ENCODE data around the gene SMIM28.

The SMIM28 gene

GRCh38 chr6:138374815-138375214 lies 2.9 kb upstream of the SMIM28 start:
- no peak overlapping the region for H3K4me3 ChIP-seq (ENCODE audit: low read length)
- no peaks in the 10 kb centered on the region for H3K9me3 ChIP-seq (replicated peaks; ENCODE audit: low read length)
- no peaks in the 10 kb centered on the region for H3K36me3 ChIP-seq (ENCODE audit: insufficient read depth, low read length)
- H3K4me1 ChIP-seq (ENCODE audit: control insufficient read depth, insufficient read depth, low read length) = no peaks in the 10 kb centered on the region
- H3K27me3 ChIP-seq (ENCODE audit: control insufficient read depth, insufficient read depth, low read length) = no peaks in the 10 kb centered on the region
- H3K9ac ChIP-seq (ENCODE audit: low read depth, low read length) = no peak overlapping the region
- H3K4me2 ChIP-seq (ENCODE audit: low read length) = no peak overlapping the region

- H3K27me3 ChIP-seq (ENCODE audit: control insufficient read depth, insufficient read depth, low read length) = no peaks in the 10 kb centered on the region
- no peaks in the 10 kb centered on the region for H3K9me3 ChIP-seq (replicated peaks; ENCODE audit: low read length)
- H3K4me1 ChIP-seq (ENCODE audit: control insufficient read depth, insufficient read depth, low read length) = no peaks in the 10 kb centered on the region
- H3K36me3 ChIP-seq (ENCODE audit: insufficient read depth, low read length) = no peaks in the 10 kb centered on the region
- H3K9ac ChIP-seq (ENCODE audit: low read depth, low read length) = no peak overlapping the region
- no peak overlapping the region for H3K4me3 ChIP-seq (ENCODE audit: low read length)
- H3K4me2 ChIP-seq (ENCODE audit: low read length) = no peak overlapping the region
Measured at GRCh38 chr6:138377042-138377441, 663 bp upstream of the SMIM28 start.

- Histone ChIP-seq H3K4me3 (ENCODE audit: low read length) (no peak overlapping the region), H3K9me3 (replicated peaks; ENCODE audit: low read length) (no peaks in the 10 kb centered on the region), H3K4me2 (ENCODE audit: low read length) (no peak overlapping the region), H3K4me1 (ENCODE audit: control insufficient read depth, insufficient read depth, low read length) (no peaks in the 10 kb centered on the region), H3K36me3 (ENCODE audit: insufficient read depth, low read length) (no peaks in the 10 kb centered on the region), H3K27me3 (ENCODE audit: control insufficient read depth, insufficient read depth, low read length) (no peaks in the 10 kb centered on the region), H3K9ac (ENCODE audit: low read depth, low read length) (no peak overlapping the region)
Measured at GRCh38 chr6:138378463-138378862, 758 bp downstream of the SMIM28 start.

GRCh38 chr6:138382498-138383265 lies 5.0 kb downstream of the SMIM28 start:
- H3K4me3 ChIP-seq (ENCODE audit: low read length) = no peak overlapping the region
- no peaks in the 10 kb centered on the region for H3K36me3 ChIP-seq (ENCODE audit: insufficient read depth, low read length)
- H3K27me3 ChIP-seq (ENCODE audit: control insufficient read depth, insufficient read depth, low read length) = no peaks in the 10 kb centered on the region
- no peaks in the 10 kb centered on the region for H3K4me1 ChIP-seq (ENCODE audit: control insufficient read depth, insufficient read depth, low read length)
- H3K9me3 ChIP-seq (replicated peaks; ENCODE audit: low read length) = no peaks in the 10 kb centered on the region
- H3K4me2 ChIP-seq (ENCODE audit: low read length) = no peak overlapping the region
- no peak overlapping the region for H3K9ac ChIP-seq (ENCODE audit: low read depth, low read length)

GRCh38 chr6:138383776-138384175 lies 6.1 kb downstream of the SMIM28 start:
- H3K9ac ChIP-seq (ENCODE audit: low read depth, low read length) = no peak overlapping the region
- no peaks in the 10 kb centered on the region for H3K9me3 ChIP-seq (replicated peaks; ENCODE audit: low read length)
- no peak overlapping the region for H3K4me3 ChIP-seq (ENCODE audit: low read length)
- H3K27me3 ChIP-seq (ENCODE audit: control insufficient read depth, insufficient read depth, low read length) = no peaks in the 10 kb centered on the region
- H3K4me2 ChIP-seq (ENCODE audit: low read length) = no peak overlapping the region
- no peaks in the 10 kb centered on the region for H3K36me3 ChIP-seq (ENCODE audit: insufficient read depth, low read length)
- no peaks in the 10 kb centered on the region for H3K4me1 ChIP-seq (ENCODE audit: control insufficient read depth, insufficient read depth, low read length)

GRCh38 chr6:138386897-138387296 lies 9.2 kb downstream of the SMIM28 start:
- Histone ChIP-seq H3K36me3 (ENCODE audit: insufficient read depth, low read length) (no peaks in the 10 kb centered on the region), H3K9me3 (replicated peaks; ENCODE audit: low read length) (no peaks in the 10 kb centered on the region), H3K4me3 (ENCODE audit: low read length) (no peak overlapping the region), H3K4me2 (ENCODE audit: low read length) (no peak overlapping the region), H3K27me3 (ENCODE audit: control insufficient read depth, insufficient read depth, low read length) (no peaks in the 10 kb centered on the region), H3K4me1 (ENCODE audit: control insufficient read depth, insufficient read depth, low read length) (no peaks in the 10 kb centered on the region), H3K9ac (ENCODE audit: low read depth, low read length) (no peak overlapping the region)

GRCh38 chr6:138387577-138388368 lies 10.1 kb downstream of the SMIM28 start:
- Histone ChIP-seq H3K9me3 (replicated peaks; ENCODE audit: low read length) (no peaks in the 10 kb centered on the region), H3K36me3 (ENCODE audit: insufficient read depth, low read length) (no peaks in the 10 kb centered on the region), H3K4me3 (ENCODE audit: low read length) (no peak overlapping the region), H3K4me1 (ENCODE audit: control insufficient read depth, insufficient read depth, low read length) (no peaks in the 10 kb centered on the region), H3K4me2 (ENCODE audit: low read length) (no peak overlapping the region), H3K27me3 (ENCODE audit: control insufficient read depth, insufficient read depth, low read length) (no peaks in the 10 kb centered on the region), H3K9ac (ENCODE audit: low read depth, low read length) (no peak overlapping the region)

GRCh38 chr6:138389551-138389950 lies 11.8 kb downstream of the SMIM28 start:
- H3K36me3 ChIP-seq (ENCODE audit: insufficient read depth, low read length) = no peaks in the 10 kb centered on the region
- no peaks in the 10 kb centered on the region for H3K27me3 ChIP-seq (ENCODE audit: control insufficient read depth, insufficient read depth, low read length)
- no peak overlapping the region for H3K9ac ChIP-seq (ENCODE audit: low read depth, low read length)
- no peaks in the 10 kb centered on the region for H3K4me1 ChIP-seq (ENCODE audit: control insufficient read depth, insufficient read depth, low read length)
- H3K4me3 ChIP-seq (ENCODE audit: low read length) = no peak overlapping the region
- no peak overlapping the region for H3K4me2 ChIP-seq (ENCODE audit: low read length)
- no peaks in the 10 kb centered on the region for H3K9me3 ChIP-seq (replicated peaks; ENCODE audit: low read length)

- Histone ChIP-seq H3K9ac (ENCODE audit: low read depth, low read length) (no peak overlapping the region), H3K9me3 (replicated peaks; ENCODE audit: low read length) (no peaks in the 10 kb centered on the region), H3K4me1 (ENCODE audit: control insufficient read depth, insufficient read depth, low read length) (peaks cover 9% of the 10 kb centered on the region), H3K27me3 (ENCODE audit: control insufficient read depth, insufficient read depth, low read length) (no peaks in the 10 kb centered on the region), H3K4me2 (ENCODE audit: low read length) (no peak overlapping the region), H3K4me3 (ENCODE audit: low read length) (no peak overlapping the region), H3K36me3 (ENCODE audit: insufficient read depth, low read length) (no peaks in the 10 kb centered on the region)
Measured at GRCh38 chr6:138393871-138394783, 16.4 kb downstream of the SMIM28 start.

GRCh38 chr6:138396709-138397108 lies 19.0 kb downstream of the SMIM28 start:
- H3K27me3 ChIP-seq (ENCODE audit: control insufficient read depth, insufficient read depth, low read length) = no peaks in the 10 kb centered on the region
- no peak overlapping the region for H3K4me2 ChIP-seq (ENCODE audit: low read length)
- H3K4me1 ChIP-seq (ENCODE audit: control insufficient read depth, insufficient read depth, low read length) = peaks cover 9% of the 10 kb centered on the region
- no peak overlapping the region for H3K9ac ChIP-seq (ENCODE audit: low read depth, low read length)
- no peaks in the 10 kb centered on the region for H3K36me3 ChIP-seq (ENCODE audit: insufficient read depth, low read length)
- no peaks in the 10 kb centered on the region for H3K9me3 ChIP-seq (replicated peaks; ENCODE audit: low read length)
- no peak overlapping the region for H3K4me3 ChIP-seq (ENCODE audit: low read length)
